Measurements from ENCODE around the gene SHANK3.
A peak's percentile ranks its signal among the peaks of the same experiment; 100 is the strongest.
"Not testable (repeated sequence)": the region's sequence is repeated elsewhere in the genome, so short reads cannot be mapped to it uniquely, and the experiment has no call there.

SHANK3 gene

GRCh38 chr22:50653256-50653655, 19.4 kb upstream of the SHANK3 start:
- no peak for DNase-seq (ENCODE audit: low spot score)

- not testable (repeated sequence) for DNase-seq (ENCODE audit: low spot score)
These were observed 18.0 kb upstream of the SHANK3 start for GRCh38 chr22:50654664-50655063.

GRCh38 chr22:50656122-50657070, 16.2 kb upstream of the SHANK3 start:
- DNase-seq (ENCODE audit: low spot score): no peak

GRCh38 chr22:50657925-50658324, 14.7 kb upstream of the SHANK3 start:
- no peak for DNase-seq (ENCODE audit: low spot score)

GRCh38 chr22:50659711-50660110, 12.9 kb upstream of the SHANK3 start:
- DNase-seq (ENCODE audit: low spot score): not testable (repeated sequence)

- DNase-seq (ENCODE audit: low spot score): no peak
These were observed 12.3 kb upstream of the SHANK3 start for GRCh38 chr22:50660306-50660705.

- DNase-seq (ENCODE audit: low spot score): no peak
These were observed 7.4 kb upstream of the SHANK3 start for GRCh38 chr22:50665212-50665611.

- DNase-seq (ENCODE audit: low spot score): no peak
These were observed 6.9 kb upstream of the SHANK3 start for GRCh38 chr22:50665738-50666137.

GRCh38 chr22:50670513-50670912, 2.1 kb upstream of the SHANK3 start:
- DNase-seq (ENCODE audit: low spot score): no peak

- no peak for DNase-seq (ENCODE audit: low spot score)
These were observed 1.6 kb upstream of the SHANK3 start for GRCh38 chr22:50670914-50671538.

DNA sequence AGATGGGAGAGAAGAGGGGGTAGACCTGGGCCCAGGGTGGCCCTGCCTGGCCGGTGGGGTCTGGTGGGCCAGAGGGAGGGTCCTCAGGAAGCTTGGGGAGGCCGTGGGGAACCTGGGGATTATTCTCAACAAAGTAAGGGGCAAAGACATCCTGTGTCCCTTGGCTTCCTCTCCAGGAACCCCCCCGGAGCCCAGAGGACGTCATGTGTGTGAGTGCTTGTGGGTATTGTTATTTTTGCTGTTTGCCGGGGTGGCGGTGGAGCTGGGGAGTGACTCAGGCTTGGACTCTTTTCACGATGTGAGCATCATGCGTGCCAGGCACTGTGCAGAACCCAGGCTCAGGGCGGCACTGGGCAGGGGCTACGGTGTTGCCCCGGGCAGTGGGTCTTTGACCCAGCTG, 982 bp upstream of the SHANK3 start:
- no peak for DNase-seq (ENCODE audit: low spot score)

DNA sequence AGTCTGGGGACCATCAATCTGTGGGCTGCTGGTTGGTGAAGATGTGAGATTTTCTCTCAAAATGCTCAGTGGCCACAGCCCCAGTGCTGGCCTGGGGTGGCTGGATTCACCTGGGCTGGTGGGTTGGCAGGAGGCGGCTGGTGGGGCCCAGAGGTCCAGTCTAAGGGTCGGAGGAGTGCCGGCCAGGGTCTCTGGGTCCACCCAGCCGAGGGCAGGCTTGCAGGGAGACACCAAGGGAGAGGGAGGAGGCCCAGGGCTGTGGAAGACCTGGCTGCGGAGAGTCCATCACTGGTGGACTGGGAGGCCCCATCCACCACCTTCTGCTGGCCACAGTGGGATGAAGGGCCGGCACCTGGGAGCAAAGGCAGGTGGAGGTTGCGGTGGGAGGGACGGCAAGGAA, 582 bp upstream of the SHANK3 start:
- no peak for DNase-seq (ENCODE audit: low spot score)

- DNase-seq (ENCODE audit: low spot score): no peak
These were observed 857 bp downstream of the SHANK3 start for GRCh38 chr22:50673231-50674129.

- DNase-seq (ENCODE audit: low spot score): no peak
These were observed 1.5 kb downstream of the SHANK3 start for GRCh38 chr22:50674130-50674500.

DNA sequence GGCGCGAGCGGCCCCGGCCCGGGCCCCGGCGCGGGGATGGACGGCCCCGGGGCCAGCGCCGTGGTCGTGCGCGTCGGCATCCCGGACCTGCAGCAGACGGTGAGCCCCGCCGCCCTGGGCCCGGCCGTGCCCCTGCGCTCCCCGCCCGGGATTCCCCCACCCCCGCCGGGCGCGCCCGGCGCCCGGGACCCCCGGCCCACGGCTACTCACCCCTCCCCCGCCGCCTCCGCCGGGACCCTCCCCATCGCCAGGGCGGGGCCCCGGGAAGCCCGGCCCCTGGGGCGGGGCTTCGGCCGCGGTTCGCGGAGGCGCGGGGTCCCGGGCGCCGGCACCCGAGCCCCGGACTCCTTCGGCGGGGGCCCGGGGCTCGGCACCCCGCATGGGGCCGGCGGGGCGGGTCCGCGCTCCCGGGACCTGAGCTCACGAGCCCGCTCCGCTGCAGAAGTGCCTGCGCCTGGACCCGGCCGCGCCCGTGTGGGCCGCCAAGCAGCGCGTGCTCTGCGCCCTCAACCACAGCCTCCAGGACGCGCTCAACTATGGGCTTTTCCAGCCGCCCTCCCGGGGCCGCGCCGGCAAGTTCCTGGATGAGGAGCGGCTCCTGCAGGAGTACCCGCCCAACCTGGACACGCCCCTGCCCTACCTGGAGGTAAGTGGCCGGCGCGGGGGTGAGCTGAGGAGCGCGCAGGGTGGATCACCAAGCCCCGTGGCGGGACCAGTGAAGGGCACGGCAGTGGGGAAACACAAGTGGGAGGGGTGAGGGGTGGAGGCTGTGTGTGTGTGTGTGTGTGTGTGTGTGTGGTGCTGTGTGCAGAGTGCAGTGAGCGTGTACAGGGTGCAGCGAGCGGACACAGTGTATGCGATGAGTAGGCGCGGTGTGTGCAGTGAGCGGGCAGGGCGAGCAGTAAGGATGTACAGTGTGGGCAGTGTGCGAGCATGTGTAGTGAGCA, 2.3 kb downstream of the SHANK3 start:
- peak; percentile 40 for DNase-seq (ENCODE audit: low spot score)

DNA sequence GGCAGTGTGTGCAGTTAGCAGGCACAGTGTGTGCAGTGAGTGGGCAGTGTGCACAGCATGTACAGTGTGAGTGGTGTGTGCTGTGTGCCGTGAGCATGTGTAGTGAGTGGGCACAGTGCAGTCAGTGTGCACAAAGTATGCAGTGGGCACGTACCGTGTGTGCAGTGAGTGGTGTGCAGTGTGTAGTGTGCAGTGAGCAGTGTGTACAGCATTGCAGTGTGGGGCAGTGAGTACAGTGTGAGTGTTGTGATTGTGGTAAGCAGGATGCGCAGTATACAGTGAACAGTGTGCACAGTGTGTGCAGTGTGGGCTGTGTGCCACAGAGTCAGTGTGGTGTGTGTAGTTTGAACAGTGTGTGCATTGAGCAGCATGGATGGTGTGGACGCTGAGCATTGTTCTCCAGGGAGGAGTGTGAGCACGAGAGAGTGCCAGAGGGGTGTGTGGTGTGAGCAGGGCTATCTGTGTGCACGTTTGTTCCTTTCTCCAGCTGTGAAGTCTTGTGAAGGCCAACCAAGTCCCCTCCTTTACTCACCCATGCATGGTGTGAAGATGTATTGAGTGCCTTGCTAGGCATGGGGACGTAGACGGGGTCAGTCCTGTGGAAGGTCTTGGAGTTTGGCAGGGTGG, 3.0 kb downstream of the SHANK3 start:
- DNase-seq (ENCODE audit: low spot score): no peak

DNA sequence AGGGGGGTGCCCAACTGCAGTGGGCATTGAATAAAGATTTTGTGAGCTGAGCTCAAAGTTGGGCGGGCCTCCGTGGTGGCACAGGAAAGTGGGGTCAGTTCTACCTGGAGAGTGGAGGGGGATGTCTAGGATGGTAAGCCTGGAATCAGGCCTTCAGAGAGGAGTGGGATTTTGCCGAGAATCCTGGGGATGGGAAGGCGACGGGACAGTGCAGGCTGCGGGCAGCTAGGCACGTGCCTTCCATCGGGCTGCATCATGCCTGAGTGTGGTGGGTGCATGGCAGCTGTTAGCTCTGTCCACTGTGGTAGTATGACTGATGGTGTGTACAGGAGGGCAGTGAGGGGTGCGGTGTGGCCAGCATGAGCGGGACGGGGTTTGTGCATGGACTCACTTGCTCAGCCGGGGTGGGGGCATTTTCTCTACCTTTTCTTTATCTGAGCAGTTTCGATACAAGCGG, 3.6 kb downstream of the SHANK3 start:
- DNase-seq (ENCODE audit: low spot score): no peak

DNA sequence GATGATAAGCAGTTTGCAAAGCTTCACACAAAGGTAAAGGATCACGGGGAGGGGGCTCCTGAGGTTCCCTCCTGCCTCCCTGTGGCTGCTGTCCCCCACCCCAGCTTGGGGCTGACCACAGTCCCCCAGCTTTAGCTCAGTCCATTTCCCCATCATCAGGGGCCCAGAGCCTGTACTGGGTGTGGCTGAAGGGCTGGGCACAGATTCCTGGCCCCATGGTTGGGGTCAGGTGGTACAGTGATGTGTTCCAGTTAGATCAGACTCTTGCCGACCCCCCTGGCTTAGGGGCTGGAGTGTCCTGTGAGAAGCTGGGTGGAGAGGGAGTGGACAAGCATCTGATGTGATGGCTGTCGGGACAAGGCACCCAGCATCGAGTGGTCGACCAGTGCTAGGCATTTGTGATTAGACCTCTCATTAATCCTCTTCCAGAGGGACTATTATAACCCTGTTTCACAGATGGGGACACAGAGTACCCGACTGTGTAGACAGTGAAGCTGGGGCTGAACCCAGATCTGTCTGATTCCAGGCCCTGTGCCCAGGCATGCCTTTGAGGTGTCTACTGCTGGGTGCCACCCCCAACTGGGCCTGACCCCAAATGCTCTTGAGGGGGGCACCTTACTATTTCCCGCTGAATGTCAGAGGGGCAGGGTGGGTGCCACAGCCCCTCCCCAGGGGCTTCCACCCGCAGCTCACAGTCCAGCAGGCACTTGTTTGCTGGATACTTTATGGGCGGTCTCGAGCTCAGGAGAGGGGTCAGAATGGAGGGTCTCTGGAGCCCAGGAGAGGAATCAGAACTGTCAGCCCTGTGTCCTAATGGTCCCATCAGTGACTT, 4.3 kb downstream of the SHANK3 start:
- DNase-seq (ENCODE audit: low spot score): no peak

- DNase-seq (ENCODE audit: low spot score): no peak
These were observed 5.0 kb downstream of the SHANK3 start for GRCh38 chr22:50677493-50678217.
